Measurements from ENCODE around the gene GRK4.

DNA sequence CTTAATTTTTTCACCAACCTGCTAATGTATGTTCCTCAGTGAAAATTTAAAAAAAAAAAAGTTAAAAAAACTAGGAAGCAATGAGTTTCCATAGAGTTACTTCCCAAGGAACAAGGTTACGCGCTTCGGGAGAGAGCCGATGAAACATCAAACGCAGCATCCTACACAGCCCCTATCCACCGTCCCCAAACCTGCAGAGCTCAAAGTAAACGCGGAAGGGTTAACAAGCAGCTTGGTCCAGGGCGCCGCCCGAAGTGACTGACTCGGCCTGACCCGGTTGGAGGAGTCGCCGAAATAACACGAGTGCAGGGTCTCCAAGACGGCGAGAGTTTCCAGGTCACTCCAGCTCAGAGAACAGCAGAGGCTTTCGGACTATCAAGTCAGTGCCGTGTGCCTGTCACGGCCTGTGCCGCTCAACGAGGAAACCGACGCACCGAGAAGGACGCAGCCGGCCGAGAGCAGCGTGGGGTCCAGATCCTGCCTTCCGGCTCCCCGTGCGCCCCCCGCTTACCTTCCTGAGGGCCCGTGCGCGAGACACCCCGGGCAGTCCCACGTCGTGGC, 677 bp upstream of the GRK4 start:
- TF ChIP-seq, protein P1, sequence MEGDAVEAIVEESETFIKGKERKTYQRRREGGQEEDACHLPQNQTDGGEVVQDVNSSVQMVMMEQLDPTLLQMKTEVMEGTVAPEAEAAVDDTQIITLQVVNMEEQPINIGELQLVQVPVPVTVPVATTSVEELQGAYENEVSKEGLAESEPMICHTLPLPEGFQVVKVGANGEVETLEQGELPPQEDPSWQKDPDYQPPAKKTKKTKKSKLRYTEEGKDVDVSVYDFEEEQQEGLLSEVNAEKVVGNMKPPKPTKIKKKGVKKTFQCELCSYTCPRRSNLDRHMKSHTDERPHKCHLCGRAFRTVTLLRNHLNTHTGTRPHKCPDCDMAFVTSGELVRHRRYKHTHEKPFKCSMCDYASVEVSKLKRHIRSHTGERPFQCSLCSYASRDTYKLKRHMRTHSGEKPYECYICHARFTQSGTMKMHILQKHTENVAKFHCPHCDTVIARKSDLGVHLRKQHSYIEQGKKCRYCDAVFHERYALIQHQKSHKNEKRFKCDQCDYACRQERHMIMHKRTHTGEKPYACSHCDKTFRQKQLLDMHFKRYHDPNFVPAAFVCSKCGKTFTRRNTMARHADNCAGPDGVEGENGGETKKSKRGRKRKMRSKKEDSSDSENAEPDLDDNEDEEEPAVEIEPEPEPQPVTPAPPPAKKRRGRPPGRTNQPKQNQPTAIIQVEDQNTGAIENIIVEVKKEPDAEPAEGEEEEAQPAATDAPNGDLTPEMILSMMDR (IDR thresholded peaks at IDR 0.05) = no peak
- TF ChIP-seq POLR2A (IDR thresholded peaks at IDR 0.05) = no peak
